Umbilical cord (tissue), 2 donors: ENCODE data around the gene NAPG. TPM values are rescaled to one million over a fixed set of nuclear protein-coding genes. Genes with fewer than 3 reads are reported as not detected.
"Not testable (repeated sequence)": the region's sequence is repeated elsewhere in the genome, so short reads cannot be mapped to it uniquely, and the experiment has no call there.

ENCODE experiments used
- DNase-seq: peaks from one replicate; pipeline ENCODE4 v3.0.0-alpha.2; 2015; ENCODE audit warnings: low spot score
- total RNA-seq: library from RNA; depleted of rRNA; stranded (reverse); fragments of >200 nt; gene quantifications from one replicate; pipeline ENCODE4 v1.2.3, GENCODE V29; 2014; ENCODE audit warnings: low replicate concordance; ENCODE audit not compliant: insufficient read depth

The NAPG gene
- total RNA-seq, 1 donor from 2014 or later, result 53.0 TPM

GRCh38 chr18:10514082-10514481, 11.7 kb upstream of the NAPG start:
- DNase-seq, result peak; percentile 29

DNA sequence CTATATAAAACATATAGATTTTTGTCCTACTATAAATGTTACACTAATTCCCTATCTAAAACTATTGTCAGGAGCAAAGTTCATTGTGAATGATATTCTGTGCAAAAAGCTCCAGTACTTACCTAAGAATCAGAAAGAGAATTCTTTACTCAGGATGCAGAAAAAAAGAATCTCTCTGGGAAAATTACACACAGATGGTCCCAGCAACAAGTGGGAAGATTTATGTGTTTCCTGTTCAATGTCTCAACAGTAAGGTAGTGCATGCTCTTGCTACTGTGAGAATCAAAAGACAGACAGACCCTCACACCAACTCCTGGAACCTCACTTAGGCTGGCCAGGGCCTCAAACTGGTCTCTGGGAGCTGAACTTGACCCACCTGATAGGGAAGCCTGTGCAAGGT, 11.2 kb upstream of the NAPG start:
- DNase-seq, result no peak

DNA sequence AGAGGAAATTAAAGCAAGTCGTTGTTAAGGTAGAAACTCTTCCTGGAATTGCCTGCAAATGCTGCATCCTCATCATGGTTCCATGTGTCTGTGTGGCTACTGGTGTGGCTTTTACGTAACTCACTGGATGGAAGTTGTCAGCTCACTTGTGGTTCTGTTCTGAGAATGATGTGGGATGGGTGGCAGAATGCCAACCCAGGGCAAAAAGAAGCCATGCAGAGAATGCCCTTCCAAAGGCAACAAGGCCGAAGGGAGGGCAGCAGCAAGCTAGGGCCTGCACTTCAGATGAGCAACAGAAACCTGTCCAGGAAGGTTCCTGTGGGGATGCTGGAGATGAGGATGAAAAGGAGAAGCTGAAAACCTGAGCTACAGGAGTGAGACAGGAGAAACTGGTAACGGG, 10.4 kb upstream of the NAPG start:
- DNase-seq, result no peak

GRCh38 chr18:10516078-10516477, 9.7 kb upstream of the NAPG start:
- DNase-seq, result no peak

DNA sequence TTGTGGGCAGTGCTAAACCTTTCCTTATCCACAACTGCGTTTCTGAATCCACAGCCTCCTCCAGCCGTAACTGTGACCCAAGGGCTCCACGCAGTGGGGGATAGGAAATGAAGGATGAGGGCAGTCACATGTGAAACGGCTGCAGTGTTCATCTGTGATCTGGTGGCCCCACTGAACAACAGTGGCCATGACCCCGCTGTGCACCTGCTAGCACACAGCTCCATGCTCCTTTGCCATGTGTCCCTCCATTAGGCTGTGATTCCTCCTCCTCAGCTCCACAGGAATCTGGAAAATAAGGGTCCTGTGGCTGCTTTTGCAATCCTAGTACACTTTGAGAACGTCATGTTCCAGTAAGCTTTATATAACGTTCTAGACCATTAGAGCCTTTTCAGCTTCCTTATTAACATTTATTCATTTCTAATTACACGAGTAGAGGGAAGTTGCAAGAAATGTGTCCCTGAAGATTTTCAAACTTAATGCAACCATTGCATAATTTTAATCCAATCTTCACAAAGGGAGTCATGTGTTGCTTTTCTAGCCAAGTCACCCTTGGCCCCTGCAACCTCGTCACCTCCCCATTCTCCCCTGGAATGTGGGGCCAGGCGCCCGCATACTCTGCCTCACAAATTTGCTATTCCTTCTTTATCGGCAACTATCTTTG, 7.1 kb upstream of the NAPG start:
- peak; percentile 84 for DNase-seq

GRCh38 chr18:10519366-10519765, 6.5 kb upstream of the NAPG start:
- no peak for DNase-seq

- DNase-seq, result peak; percentile 94
These were observed 5.6 kb upstream of the NAPG start for GRCh38 chr18:10519999-10520935.

DNA sequence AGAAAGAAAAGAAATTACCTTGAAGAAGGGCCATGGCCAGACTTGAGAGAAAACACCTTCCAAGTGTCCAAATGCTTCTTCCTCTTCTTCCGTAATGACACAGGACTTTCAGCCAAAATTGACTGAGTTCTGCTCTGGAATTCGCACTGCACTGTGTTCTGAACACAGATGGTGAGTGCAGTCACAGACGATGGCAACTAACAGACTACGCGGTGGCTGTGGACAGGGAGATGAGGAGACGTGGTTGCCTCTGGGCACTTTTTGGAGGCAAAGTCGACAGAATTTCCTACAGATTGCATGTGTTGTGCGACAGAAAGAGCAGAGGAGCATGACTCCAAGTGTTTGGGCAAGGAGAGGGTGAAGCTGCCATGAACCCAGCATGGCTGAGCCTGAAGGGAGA, 4.3 kb upstream of the NAPG start:
- DNase-seq, result no peak

- no peak for DNase-seq
These were observed 3.3 kb upstream of the NAPG start for GRCh38 chr18:10522574-10522973.

DNA sequence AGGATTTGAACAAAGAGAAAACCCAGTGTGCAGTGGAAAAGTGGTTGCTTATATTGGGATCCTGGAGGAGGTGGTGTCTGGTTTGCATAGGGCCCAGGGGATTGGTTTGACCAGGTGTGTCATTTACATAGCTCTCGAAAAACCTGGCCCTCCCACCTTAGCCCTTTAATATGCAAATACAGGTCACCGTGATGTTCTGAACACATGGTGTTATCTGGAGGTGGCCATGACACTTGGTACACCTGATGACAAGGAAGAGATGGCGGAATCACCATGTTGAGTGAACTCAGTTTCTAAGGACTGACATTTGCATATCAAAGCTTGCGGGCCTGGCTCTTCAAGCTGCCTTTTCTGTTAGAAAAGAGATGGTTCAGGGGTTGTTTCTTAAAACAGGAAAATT, 2.3 kb upstream of the NAPG start:
- DNase-seq, result no peak

- DNase-seq, result no peak
These were observed 1.1 kb upstream of the NAPG start for GRCh38 chr18:10524507-10525370.

DNA sequence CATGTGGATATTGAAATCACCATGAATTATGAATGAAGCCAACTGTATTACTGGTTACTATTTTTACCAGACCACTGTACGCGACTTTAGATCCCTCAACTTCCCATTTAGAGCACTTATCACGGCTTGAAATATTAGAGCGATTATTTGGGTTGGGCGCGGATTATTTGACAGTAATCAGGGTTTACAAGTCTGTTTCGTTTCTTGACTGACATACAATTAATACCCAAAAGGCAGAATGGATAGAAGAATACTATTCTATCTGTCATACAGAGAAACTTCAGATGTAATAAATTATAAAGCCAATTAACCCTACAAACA, 496 bp upstream of the NAPG start:
- peak; percentile 26 for DNase-seq

GRCh38 chr18:10526561-10526949, 728 bp downstream of the NAPG start:
- DNase-seq, result no peak

- no peak for DNase-seq
These were observed 2.6 kb downstream of the NAPG start for GRCh38 chr18:10528439-10528838.

DNA sequence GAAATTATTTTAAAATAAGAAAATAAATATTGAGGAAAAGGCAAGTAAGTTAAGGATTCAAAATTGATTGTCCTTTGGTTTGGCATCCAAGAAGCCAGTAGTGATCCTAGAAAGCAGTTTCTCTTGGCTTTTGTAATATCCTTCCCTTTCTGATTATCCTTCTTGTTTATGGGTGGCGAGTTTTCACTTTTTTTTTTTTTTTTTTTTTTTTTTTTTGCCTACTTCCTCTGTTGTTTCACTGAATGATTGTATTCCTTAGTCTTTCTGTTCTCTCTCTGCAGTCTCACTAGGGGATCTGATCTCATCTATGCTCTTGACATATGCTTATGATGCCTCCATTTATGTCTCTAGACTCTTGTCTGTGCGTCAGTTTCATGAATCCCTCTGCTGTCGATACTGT, 4.2 kb downstream of the NAPG start:
- DNase-seq, result no peak

DNA sequence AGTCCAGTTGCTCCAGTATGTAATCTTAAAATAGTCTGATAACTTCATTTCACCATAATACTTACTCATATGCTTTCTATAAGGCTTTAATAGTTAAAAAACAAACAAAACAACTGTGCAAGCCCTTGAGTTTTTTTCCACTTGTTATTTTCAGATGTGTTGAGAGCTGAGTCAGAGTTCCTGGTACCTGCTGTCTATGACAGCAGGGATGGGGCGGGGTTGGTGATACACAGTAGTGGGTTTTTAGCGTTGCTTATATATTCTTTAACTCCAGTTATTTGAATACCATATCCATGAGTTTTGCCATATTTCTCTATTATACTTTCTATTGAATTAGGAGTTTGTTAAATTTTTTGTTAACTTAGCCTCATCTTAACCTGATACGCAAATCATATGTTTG, 5.0 kb downstream of the NAPG start:
- DNase-seq, result no peak

GRCh38 chr18:10533111-10533510, 7.3 kb downstream of the NAPG start:
- no peak for DNase-seq

DNA sequence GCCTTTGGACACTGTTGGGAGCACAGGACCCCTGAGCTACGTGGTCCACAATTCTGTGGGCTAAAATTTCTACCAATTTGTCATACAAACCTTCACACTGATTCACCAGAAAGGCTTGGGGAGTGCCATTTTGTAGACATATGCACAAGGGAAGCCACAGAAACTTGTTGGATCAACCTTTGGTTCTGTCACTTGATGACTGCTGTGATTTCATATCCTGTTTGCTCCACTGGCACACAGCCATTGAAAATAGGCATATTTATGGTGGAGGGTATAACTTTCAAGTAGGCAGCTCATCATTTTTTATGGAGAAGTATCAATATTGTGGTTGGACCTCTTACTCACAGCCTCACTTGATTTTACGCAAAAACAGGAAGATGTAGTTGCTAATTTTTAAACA, 10.5 kb downstream of the NAPG start:
- no peak for DNase-seq

DNA sequence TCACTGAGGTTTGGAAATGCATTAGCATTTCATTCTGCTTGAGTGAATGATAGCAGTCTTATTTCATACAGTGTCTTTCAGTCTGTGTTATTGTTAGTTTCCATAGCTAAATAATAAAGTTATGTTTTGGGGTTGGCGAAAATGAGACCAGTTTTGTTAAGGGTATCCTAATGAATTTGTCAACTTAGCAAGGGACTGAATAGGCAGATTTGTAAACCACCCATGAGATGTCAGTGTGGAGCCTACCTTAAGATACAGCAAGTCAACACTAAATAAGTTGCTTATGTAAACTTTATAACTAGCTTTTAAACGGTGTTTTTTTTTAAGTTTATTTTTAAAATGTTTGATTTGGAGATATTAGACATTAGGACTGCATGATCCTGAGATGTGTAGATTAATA, 11.9 kb downstream of the NAPG start:
- no peak for DNase-seq

- not testable (repeated sequence) for DNase-seq
These were observed 13.3 kb downstream of the NAPG start for GRCh38 chr18:10539124-10539523.

DNA sequence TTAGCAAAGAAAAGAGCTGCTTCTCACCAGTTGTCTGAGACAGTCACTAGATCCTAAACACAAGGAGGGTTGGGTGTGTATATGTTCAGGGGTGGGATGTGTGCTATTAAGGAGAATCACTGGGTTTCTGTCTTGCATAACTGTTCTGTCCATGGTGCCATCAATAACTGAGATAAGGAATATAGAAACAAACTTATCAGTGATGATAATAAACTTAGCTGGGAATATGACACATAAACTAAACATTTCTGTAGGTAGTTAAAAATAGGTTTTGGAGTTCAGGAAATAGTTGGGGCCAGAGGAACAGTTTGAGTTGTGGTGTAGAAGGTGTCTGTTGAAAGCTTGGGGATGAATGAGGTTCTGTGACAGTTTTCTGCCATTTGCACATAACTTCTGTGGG, 17.4 kb downstream of the NAPG start:
- DNase-seq, result no peak

GRCh38 chr18:10544093-10544748, 18.4 kb downstream of the NAPG start:
- DNase-seq, result no peak
